T-helper 9 cell (primary cell): ENCODE data around the gene IGF1R.

Experiments used
- DNase-seq: peaks from one replicate; pipeline ENCODE4 v3.0.0-alpha.2; 2020

Gene IGF1R

GRCh38 chr15:98926236-98926635 lies 277.9 kb downstream of the IGF1R start:
- no peak for DNase-seq

GRCh38 chr15:98927022-98927421 lies 278.7 kb downstream of the IGF1R start:
- no peak for DNase-seq

GRCh38 chr15:98927996-98928395 lies 279.7 kb downstream of the IGF1R start:
- DNase-seq = no peak

GRCh38 chr15:98930576-98930975 lies 282.2 kb downstream of the IGF1R start:
- DNase-seq = no peak

- no peak for DNase-seq
Observed at GRCh38 chr15:98931004-98931403, 282.7 kb downstream of the IGF1R start.

- no peak for DNase-seq
Observed at GRCh38 chr15:98933406-98933805, 285.1 kb downstream of the IGF1R start.

- no peak for DNase-seq
Observed at GRCh38 chr15:98935736-98936135, 287.4 kb downstream of the IGF1R start.

- no peak for DNase-seq
Observed at GRCh38 chr15:98937413-98938104, 289.2 kb downstream of the IGF1R start.

- no peak for DNase-seq
Observed at GRCh38 chr15:98938105-98938417, 289.7 kb downstream of the IGF1R start.

GRCh38 chr15:98938799-98939198 lies 290.5 kb downstream of the IGF1R start:
- DNase-seq = no peak

GRCh38 chr15:98939311-98940080 lies 291.2 kb downstream of the IGF1R start:
- DNase-seq = no peak

- no peak for DNase-seq
Observed at GRCh38 chr15:98941595-98942255, 293.4 kb downstream of the IGF1R start.

GRCh38 chr15:98942431-98942830 lies 294.1 kb downstream of the IGF1R start:
- DNase-seq = no peak

- no peak for DNase-seq
Observed at GRCh38 chr15:98943051-98943508, 294.7 kb downstream of the IGF1R start.

- no peak for DNase-seq
Observed at GRCh38 chr15:98943601-98944151, 295.3 kb downstream of the IGF1R start.

- no peak for DNase-seq
Observed at GRCh38 chr15:98946301-98947255, 298.2 kb downstream of the IGF1R start.

GRCh38 chr15:98948456-98948855 lies 300.1 kb downstream of the IGF1R start:
- DNase-seq = no peak

- no peak for DNase-seq
Observed at GRCh38 chr15:98948941-98949340, 300.6 kb downstream of the IGF1R start.

- DNase-seq = no peak
Observed at GRCh38 chr15:98949624-98950023, 301.3 kb downstream of the IGF1R start.

GRCh38 chr15:98950248-98950647 lies 301.9 kb downstream of the IGF1R start:
- no peak for DNase-seq

- no peak for DNase-seq
Observed at GRCh38 chr15:98951004-98951403, 302.7 kb downstream of the IGF1R start.
